Mucosa of stomach (tissue), 1 donor: ENCODE measurements around the gene KIF5B.
"Not testable (repeated sequence)": the region's sequence is repeated elsewhere in the genome, so short reads cannot be mapped to it uniquely, and the experiment has no call there.

Source experiments
- H3K27me3 ChIP-seq: one replicate; pipeline ENCODE4 v1.7.0; 2013; ENCODE audit warnings: mild to moderate bottlenecking, low read length; ENCODE audit not compliant: control insufficient read depth, insufficient read depth
- H3K36me3 ChIP-seq: one replicate; pipeline ENCODE4 v1.7.0; 2013; ENCODE audit warnings: low read length; ENCODE audit not compliant: control insufficient read depth, insufficient read depth
- H3K4me1 ChIP-seq: one replicate; pipeline ENCODE4 v1.7.0; 2013; ENCODE audit warnings: mild to moderate bottlenecking, low read length; ENCODE audit not compliant: control insufficient read depth, insufficient read depth
- H3K4me3 ChIP-seq: one replicate; pipeline ENCODE4 v1.7.0; 2013; ENCODE audit warnings: low read length
- H3K9ac ChIP-seq: one replicate; pipeline ENCODE4 v1.7.0; 2013; ENCODE audit warnings: mild to moderate bottlenecking, low read length, moderate library complexity
- H3K9me3 ChIP-seq: one replicate; pipeline ENCODE4 v1.7.0; 2013; ENCODE audit warnings: mild to moderate bottlenecking, low read length, moderate library complexity; ENCODE audit not compliant: control insufficient read depth
- donor health status: Pancreatic carcinoma.

Gene KIF5B

DNA sequence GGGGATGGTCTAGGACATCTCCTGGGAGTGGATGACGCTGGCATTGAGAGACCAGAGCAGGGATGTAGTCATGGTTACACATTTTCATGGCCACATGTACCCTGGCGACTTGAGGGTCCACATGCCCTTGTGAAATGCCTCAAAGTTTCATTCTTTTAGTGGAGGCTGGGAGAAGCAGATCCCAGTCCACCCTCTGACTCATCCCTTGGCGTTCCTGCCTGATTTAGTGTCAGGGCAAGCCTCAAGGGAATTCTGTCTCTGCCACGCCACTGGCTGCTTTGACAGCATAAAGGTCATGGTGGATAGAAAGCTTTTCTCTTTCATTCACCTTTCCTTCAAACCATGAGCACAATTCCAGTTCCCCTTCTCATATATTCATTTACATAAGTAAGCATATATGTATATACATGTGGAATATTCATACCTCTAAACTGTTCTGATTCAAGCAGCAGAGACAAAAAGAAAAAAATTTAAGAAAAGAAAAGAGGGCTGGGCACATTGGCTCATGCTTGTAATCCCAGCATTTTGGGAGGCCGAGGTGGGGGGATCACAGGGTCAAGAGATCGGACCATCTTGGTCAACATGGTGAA lies 21.8 kb upstream of the KIF5B start:
- Histone ChIP-seq H3K4me1 (no peaks in the 10 kb centered on the region), H3K9ac (no peak overlapping the region), H3K4me3 (no peak overlapping the region), H3K9me3 (no peaks in the 10 kb centered on the region), H3K36me3 (no peaks in the 10 kb centered on the region), H3K27me3 (no peaks in the 10 kb centered on the region)

DNA sequence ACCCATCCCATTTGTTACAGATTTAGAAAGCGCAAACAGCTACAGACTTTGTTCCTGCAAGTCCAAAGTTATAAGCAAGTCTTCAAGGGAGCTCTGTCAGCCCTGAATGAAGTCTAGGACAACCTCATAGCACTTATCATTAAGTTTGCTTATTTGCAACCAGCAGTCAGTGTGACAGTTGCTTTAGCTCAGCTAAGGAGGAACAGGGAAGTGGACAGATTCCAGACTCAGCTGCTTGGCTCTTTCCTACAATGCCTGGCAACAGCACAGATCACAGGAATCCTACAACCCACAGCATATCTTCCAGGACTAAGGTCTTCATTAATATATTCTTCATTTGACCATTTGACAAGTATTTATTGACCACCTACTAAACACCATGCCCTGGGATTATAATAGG lies 17.4 kb upstream of the KIF5B start:
- Histone ChIP-seq H3K4me1 (no peaks in the 10 kb centered on the region), H3K9ac (no peak overlapping the region), H3K4me3 (no peak overlapping the region), H3K27me3 (no peaks in the 10 kb centered on the region), H3K36me3 (no peaks in the 10 kb centered on the region), H3K9me3 (no peaks in the 10 kb centered on the region)

GRCh38 chr10:32073128-32073527 lies 16.9 kb upstream of the KIF5B start:
- no peaks in the 10 kb centered on the region for H3K9me3 ChIP-seq
- no peaks in the 10 kb centered on the region for H3K36me3 ChIP-seq
- no peaks in the 10 kb centered on the region for H3K27me3 ChIP-seq
- no peak overlapping the region for H3K9ac ChIP-seq
- no peak overlapping the region for H3K4me3 ChIP-seq
- no peaks in the 10 kb centered on the region for H3K4me1 ChIP-seq

- no peaks in the 10 kb centered on the region for H3K4me1 ChIP-seq
- no peak overlapping the region for H3K9ac ChIP-seq
- no peaks in the 10 kb centered on the region for H3K9me3 ChIP-seq
- no peak overlapping the region for H3K4me3 ChIP-seq
- no peaks in the 10 kb centered on the region for H3K36me3 ChIP-seq
- no peaks in the 10 kb centered on the region for H3K27me3 ChIP-seq
These were observed 16.0 kb upstream of the KIF5B start for GRCh38 chr10:32072025-32072800.

- Histone ChIP-seq H3K9ac (no peak overlapping the region), H3K9me3 (no peaks in the 10 kb centered on the region), H3K4me1 (no peaks in the 10 kb centered on the region), H3K4me3 (no peak overlapping the region), H3K27me3 (no peaks in the 10 kb centered on the region), H3K36me3 (no peaks in the 10 kb centered on the region)
These were observed 14.4 kb upstream of the KIF5B start for GRCh38 chr10:32070645-32071044.

- Histone ChIP-seq H3K9me3 (no peaks in the 10 kb centered on the region), H3K4me3 (no peak overlapping the region), H3K4me1 (no peaks in the 10 kb centered on the region), H3K27me3 (no peaks in the 10 kb centered on the region), H3K36me3 (no peaks in the 10 kb centered on the region), H3K9ac (no peak overlapping the region)
These were observed 12.3 kb upstream of the KIF5B start for GRCh38 chr10:32068569-32068968.

DNA sequence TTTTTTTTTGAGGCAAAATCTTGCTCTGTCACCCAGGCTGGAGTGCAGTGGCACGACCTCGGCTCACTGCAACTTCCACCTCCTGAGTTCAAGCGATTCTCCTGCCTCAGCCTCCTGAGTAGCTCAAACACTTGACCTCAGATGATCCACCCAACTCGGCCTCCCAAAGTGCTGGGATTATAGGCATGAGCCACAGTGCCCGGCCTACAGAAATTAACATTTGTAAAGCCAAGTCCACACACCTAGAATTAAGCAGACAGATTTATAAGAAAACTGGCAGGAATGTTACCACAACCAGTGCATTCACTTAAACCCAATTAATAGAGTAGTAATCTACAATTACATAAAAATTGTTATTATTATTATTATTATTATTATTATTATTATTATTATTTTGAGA lies 11.7 kb upstream of the KIF5B start:
- not testable (repeated sequence) for H3K9ac ChIP-seq, H3K4me1 ChIP-seq, H3K9me3 ChIP-seq, H3K4me3 ChIP-seq, H3K36me3 ChIP-seq, H3K27me3 ChIP-seq

- no peaks in the 10 kb centered on the region for H3K9me3 ChIP-seq
- no peak overlapping the region for H3K4me3 ChIP-seq
- H3K4me1 ChIP-seq: no peaks in the 10 kb centered on the region
- no peak overlapping the region for H3K9ac ChIP-seq
- H3K27me3 ChIP-seq: no peaks in the 10 kb centered on the region
- no peaks in the 10 kb centered on the region for H3K36me3 ChIP-seq
These were observed 9.6 kb upstream of the KIF5B start for GRCh38 chr10:32065856-32066255.

- Histone ChIP-seq H3K4me1 (peaks cover 13% of the 10 kb centered on the region), H3K9ac (no peak overlapping the region), H3K36me3 (no peaks in the 10 kb centered on the region), H3K4me3 (no peak overlapping the region), H3K9me3 (no peaks in the 10 kb centered on the region), H3K27me3 (no peaks in the 10 kb centered on the region)
These were observed 5.2 kb upstream of the KIF5B start for GRCh38 chr10:32061440-32061839.

DNA sequence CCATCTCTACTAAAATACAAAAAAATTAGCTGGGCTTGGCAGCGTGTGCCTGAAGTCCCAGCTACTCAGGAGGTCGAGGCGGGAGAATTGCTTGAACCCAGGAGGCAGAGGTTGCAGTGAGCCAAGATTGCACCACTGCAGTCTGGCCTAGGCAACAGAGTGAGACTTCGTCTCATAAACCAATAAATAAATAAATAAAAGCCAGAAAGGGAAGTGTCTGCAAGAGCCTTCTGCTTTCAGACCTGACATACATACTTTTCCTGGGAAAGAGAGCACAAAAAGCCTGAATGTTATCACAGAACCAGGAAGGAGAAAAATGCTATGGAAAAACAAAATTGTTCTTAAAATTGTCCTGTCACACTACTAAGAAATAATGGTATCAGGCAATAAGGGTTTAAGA lies 4.1 kb upstream of the KIF5B start:
- Histone ChIP-seq H3K4me3 (no peak overlapping the region), H3K36me3 (no peaks in the 10 kb centered on the region), H3K4me1 (peaks cover 13% of the 10 kb centered on the region), H3K27me3 (no peaks in the 10 kb centered on the region), H3K9me3 (no peaks in the 10 kb centered on the region), H3K9ac (no peak overlapping the region)

DNA sequence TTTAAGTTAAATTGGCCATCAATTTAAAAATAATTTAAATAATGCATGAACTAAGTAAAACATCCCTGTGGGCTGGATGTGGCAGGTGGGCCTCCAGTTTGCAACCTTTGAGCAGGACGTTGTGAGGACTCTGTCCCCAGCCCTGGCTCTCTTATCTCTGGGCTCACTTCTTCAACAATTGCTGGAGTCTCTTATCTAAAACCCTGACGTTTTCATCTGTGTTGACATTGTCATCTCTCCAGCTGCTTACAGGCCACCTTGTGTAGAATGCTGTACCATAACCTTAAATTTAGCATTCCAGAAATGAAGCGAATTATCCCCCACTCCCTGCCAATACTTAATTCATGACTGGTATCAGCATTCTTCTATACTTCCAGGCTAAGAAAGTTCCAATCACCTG lies 3.2 kb upstream of the KIF5B start:
- Histone ChIP-seq H3K36me3 (no peaks in the 10 kb centered on the region), H3K4me3 (no peak overlapping the region), H3K27me3 (no peaks in the 10 kb centered on the region), H3K9me3 (no peaks in the 10 kb centered on the region), H3K9ac (no peak overlapping the region), H3K4me1 (peaks cover 13% of the 10 kb centered on the region)

- peaks cover 22% of the 10 kb centered on the region for H3K4me1 ChIP-seq
- peak overlapping the region; percentile 97 for H3K9ac ChIP-seq
- no peaks in the 10 kb centered on the region for H3K9me3 ChIP-seq
- no peaks in the 10 kb centered on the region for H3K27me3 ChIP-seq
- peak overlapping the region; percentile 87 for H3K4me3 ChIP-seq
- no peaks in the 10 kb centered on the region for H3K36me3 ChIP-seq
These were observed 779 bp upstream of the KIF5B start for GRCh38 chr10:32057036-32057372.
